ENCODE measurements around the gene DAPK2. TPM values are rescaled to one million over a fixed set of nuclear protein-coding genes. Genes with fewer than 3 reads are reported as not detected.
A peak's percentile ranks its signal among the peaks of the same experiment; 100 is the strongest.

Gene DAPK2
- total RNA-seq, 1 donor from 2014 or later, result 0.88 TPM

- DNase-seq (ENCODE audit: low spot score) (no peak), ATAC-seq (no peak)
These were observed 19.7 kb downstream of the DAPK2 start for GRCh38 chr15:64026591-64026990.

DNA sequence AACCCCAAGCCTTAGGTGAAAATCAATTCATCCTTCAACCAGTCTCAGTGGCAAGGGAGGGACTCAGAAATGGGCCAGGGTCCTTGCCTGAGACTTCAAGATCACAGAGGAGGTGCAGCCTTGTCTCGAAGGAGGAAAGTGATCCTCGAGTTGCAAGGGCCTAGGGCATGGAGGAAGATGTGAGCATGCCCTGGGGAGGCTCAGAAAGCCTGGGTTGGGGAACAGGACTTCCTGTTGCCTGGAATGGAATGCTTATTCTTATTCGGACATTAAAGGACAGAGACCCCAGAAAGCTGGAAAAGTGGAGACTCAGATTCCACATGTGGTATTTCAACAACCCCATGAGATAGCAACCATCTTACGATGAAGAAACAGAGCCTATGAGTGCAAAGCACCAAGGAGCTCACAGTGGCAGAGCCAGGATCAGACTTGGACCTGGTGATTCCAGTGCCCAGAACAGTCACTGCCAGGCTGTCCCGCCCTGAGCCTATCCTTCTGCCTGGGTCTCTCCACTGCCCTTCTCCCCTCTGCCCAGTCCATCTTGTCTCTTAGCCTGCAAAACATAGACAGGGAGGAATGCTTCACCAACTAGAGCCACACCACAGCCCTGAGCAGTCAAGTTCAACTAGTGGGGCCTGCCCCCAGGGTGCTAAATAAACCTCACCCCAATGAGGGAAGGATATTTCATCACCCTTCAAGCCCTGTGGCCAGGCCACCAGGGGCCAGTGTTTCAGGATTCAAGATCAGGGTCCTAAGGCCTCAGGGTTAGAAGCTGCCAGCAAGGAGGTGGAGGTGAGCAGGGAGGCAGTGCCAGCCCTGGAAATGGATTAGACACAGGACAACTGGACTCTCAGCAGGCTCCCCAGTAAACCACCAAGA, 21.9 kb downstream of the DAPK2 start:
- DNase-seq (ENCODE audit: low spot score), result no peak
- ATAC-seq, result no peak

DNA sequence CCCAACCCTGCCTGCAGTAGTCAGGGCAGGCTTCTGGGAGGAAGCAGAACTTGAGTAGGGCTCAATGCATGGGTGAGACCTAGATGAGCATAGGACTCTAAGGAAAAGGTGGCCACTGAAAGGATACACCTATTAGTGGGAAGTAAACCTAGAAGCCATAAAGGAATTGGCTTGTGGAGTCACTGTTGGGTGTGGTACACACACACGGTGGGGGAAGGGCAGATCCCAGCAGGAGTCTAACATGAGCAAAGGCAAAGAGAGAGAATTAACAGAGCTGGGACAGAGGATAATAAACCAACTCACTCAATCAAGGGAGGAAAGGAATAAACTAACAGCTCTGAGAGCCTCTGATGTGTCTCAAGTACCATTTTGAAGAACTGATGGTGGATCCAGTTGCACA, 23.1 kb downstream of the DAPK2 start:
- no peak for ATAC-seq
- DNase-seq (ENCODE audit: low spot score), result no peak

DNA sequence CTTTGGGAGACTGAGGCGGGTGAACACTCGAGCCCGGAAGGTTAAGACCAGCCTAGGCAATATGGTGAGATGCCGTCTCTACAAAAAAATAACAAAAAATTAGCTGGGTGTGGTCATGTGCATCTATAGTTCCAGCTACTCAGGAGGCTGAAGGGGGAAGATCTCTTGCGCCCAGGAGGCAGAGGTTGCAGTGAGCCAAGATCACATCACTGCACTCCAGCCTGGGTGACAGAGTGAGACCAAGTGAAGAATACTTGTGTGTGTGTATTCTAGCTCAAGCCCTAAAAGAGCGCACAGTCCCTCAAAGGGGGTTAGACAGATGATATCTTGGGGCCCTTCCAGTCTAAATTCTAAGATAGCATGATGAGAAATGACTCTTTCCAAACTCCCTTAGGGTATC, 23.7 kb downstream of the DAPK2 start:
- no peak for ATAC-seq

GRCh38 chr15:64019764-64020163, 26.5 kb downstream of the DAPK2 start:
- DNase-seq (ENCODE audit: low spot score) (peak; percentile 68), ATAC-seq (peak; percentile 80)

More for the DNA sequence above, 23.7 kb downstream of the DAPK2 start:
- DNase-seq (ENCODE audit: low spot score), result no peak

DNA sequence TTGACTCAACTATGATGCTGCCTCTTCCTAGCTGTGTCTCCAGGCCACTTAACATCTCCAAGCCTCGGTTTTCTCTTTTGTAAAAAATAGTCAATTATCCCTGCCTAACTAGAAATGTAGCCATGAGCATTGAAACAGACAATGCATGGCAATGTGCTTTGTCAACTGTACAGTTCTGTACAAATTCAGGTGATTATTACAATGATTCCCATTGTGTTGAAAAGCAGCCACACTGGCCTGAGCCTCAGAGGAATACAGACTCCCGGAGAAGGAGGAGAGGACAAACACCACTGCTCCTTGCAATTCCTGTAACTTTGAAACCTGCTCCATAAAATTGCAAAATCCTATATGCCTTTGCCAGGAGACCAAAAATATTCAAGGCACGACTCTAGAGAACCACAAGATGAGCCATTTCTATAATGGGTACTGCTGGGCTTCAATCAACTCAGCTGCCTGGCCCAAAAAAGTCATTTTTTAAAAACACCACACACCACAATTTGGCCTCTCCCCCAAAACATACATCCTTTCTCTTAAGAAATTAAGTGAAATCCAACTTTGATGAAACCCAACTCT, 28.6 kb downstream of the DAPK2 start:
- ATAC-seq (no peak), DNase-seq (ENCODE audit: low spot score) (no peak)

DNA sequence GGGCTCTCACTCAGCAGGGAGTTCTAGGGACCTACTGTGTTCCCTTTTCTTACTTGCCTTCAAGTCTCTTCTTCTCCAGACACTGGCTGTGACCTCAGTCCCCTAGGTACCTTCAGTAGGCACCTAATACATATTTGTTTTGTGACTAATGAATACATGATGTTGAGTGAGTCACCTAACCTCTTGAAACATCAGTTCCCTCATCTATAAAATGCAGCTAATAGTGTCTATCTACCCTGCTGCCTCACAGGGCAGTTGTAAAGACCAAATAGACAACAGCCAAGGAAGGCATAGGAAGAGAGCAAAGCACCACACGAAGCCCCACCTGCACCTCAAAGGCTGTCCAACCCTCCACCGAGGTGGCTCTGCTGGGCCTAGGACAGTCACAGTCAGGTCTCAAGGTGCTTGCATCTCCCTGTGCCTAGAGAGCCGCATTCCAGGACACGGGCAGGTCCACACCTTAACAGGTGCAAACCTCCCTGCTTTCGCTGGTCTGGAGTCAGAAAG, 29.1 kb downstream of the DAPK2 start:
- ATAC-seq (no peak), DNase-seq (ENCODE audit: low spot score) (no peak)

- no peak for DNase-seq (ENCODE audit: low spot score)
- ATAC-seq, result no peak
These were observed 30.0 kb downstream of the DAPK2 start for GRCh38 chr15:64016257-64016656.

DNA sequence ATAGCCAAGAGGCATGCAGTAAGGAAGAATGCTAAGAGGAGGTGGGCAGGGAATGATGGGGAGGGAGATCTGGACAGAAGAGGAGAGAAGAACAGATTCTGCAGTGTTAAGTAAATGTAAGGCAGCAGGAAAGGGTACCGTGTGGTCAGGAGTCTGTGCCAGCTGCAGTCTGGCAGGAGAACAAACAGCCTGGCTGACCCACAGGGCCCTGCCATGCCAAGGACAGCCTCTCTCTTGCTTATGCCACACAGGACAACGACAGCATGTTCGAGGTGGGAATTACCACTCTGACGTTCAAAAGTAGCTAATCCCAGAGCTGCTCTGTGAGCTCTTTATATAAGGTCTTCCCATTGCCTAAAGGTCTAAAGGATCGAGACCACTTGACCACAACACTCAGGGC, 31.3 kb downstream of the DAPK2 start:
- ATAC-seq (peak; percentile 89), DNase-seq (ENCODE audit: low spot score) (peak; percentile 91)

- DNase-seq (ENCODE audit: low spot score), result no peak
- no peak for ATAC-seq
These were observed 32.9 kb downstream of the DAPK2 start for GRCh38 chr15:64013179-64014062.

GRCh38 chr15:64011736-64012135, 34.5 kb downstream of the DAPK2 start:
- ATAC-seq (no peak), DNase-seq (ENCODE audit: low spot score) (no peak)

- no peak for DNase-seq (ENCODE audit: low spot score)
- no peak for ATAC-seq
These were observed 35.6 kb downstream of the DAPK2 start for GRCh38 chr15:64010719-64011118.

- ATAC-seq, result no peak
- no peak for DNase-seq (ENCODE audit: low spot score)
These were observed 36.5 kb downstream of the DAPK2 start for GRCh38 chr15:64009798-64010261.

- DNase-seq (ENCODE audit: low spot score), result no peak
- ATAC-seq, result no peak
These were observed 37.0 kb downstream of the DAPK2 start for GRCh38 chr15:64009241-64009640.

- no peak for ATAC-seq
- DNase-seq (ENCODE audit: low spot score), result no peak
These were observed 38.1 kb downstream of the DAPK2 start for GRCh38 chr15:64008177-64008576.

GRCh38 chr15:64006642-64007041, 39.6 kb downstream of the DAPK2 start:
- DNase-seq (ENCODE audit: low spot score), result no peak
- no peak for ATAC-seq

DNA sequence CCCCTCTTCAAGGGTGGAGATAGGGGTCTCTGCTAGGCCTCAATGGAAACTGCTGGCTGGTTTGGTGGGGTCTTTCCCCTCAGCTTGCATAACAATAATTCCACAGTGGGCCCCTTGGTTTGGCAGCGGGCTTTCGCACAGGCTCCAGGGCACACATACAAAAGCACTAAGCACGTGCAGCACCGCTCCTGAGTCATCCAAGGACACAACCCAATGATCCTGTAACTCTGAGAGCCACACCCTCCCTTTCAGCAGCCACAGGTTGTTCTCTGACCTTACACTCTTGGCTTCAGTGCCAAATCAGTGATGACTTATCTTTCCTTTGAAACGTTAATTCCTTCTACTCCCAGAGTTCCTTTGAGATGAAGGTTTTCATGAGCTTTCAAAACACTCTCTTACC, 41.7 kb downstream of the DAPK2 start:
- peak; percentile 76 for ATAC-seq
- DNase-seq (ENCODE audit: low spot score), result no peak

GRCh38 chr15:64004056-64004455, 42.2 kb downstream of the DAPK2 start:
- ATAC-seq (no peak), DNase-seq (ENCODE audit: low spot score) (no peak)

- no peak for ATAC-seq
These were observed 43.1 kb downstream of the DAPK2 start for GRCh38 chr15:64003182-64003581.

GRCh38 chr15:64001148-64001547, 45.1 kb downstream of the DAPK2 start:
- ATAC-seq (no peak), DNase-seq (ENCODE audit: low spot score) (no peak)

More at GRCh38 chr15:64003182-64003581, 43.1 kb downstream of the DAPK2 start:
- DNase-seq (ENCODE audit: low spot score), result no peak
